Head of caudate nucleus (tissue), 42 donors: ENCODE data around the gene ZNF681.
"Not testable (repeated sequence)": the region's sequence is repeated elsewhere in the genome, so short reads cannot be mapped to it uniquely, and the experiment has no call there.

Source experiments
- DNase-seq, 42 donors: peaks; one replicate each; pipeline versions ENCODE4 v3.0.0 to v3.0.0-alpha.2; 2020 to 2021; ENCODE audit warnings: mixed read lengths in 7 of 42
- intact Hi-C: fragments of 100-400 bp; cut with DNase I; formaldehyde crosslinking; loops from one replicate; pipeline ENCODE4 v1.15.0; 2022

ZNF681 gene

GRCh38 chr19:23776507-23777205 is 18.0 kb upstream of the ZNF681 start:
- intact Hi-C loops = no loop called here

GRCh38 chr19:23774524-23774971 is 15.9 kb upstream of the ZNF681 start:
- intact Hi-C loops = no loop called here
- DNase-seq = no peak

More at GRCh38 chr19:23776507-23777205, 18.0 kb upstream of the ZNF681 start:
- DNase-seq = no peak

- intact Hi-C loops = no loop called here
- DNase-seq = peak in 5 of 42 donors; percentile 16 to 45 (median 27)
Measured at GRCh38 chr19:23774106-23774505, 15.4 kb upstream of the ZNF681 start.

DNA sequence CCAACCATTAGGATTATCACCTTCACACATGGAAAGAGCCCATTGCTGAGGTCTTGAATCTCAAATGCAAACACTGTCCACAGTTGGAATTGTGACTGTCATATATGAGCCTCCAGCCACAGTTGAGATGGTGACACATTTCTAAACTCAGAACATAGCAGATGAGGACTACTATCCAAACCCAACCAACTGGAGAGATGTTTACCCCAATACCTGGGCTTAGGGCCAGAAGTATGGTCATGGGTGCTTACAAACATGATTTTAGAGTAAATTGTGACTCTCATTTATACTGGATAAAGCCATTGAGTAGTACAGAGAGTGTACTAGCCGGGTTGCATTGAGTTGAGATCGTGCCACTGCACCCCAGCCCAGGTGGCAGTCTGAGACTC is 14.0 kb upstream of the ZNF681 start:
- no peak for DNase-seq
- intact Hi-C loops = no loop called here

GRCh38 chr19:23771761-23772674 is 13.3 kb upstream of the ZNF681 start:
- DNase-seq = no peak
- intact Hi-C loops = no loop called here

GRCh38 chr19:23771316-23771715 is 12.6 kb upstream of the ZNF681 start:
- intact Hi-C loops = no loop called here
- DNase-seq = no peak

DNA sequence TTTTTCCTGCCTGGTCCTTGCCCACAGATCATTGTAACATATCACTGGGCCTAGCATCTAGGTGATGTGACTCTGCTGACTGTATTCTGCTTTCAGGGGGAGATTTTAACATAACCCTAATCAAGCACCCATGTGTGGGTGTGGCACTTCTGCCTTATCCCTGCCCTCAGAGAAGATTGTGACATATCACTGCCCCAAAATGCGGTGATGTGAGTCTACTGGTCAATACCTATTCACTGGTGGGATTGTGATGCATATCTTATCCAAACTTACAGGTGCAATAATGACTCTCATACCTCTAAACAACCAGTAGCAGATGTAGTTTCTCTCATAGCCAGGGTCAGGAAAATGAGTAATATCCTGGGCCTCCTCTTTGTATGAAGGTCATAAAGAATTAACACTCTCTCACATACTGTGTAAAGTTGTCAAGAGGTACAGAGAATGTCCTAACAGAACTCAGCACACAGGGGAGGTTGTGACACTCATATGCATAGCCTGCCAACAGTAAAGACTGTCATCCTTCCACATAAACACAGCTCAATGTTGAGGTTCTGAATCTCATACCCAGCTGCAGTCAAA is 12.1 kb upstream of the ZNF681 start:
- DNase-seq = no peak
- intact Hi-C loops = no loop called here

- intact Hi-C loops = no loop called here
- peak in 16 of 42 donors; percentile 7 to 67 (median 18) for DNase-seq
Measured at GRCh38 chr19:23769691-23770468, 11.2 kb upstream of the ZNF681 start.

DNA sequence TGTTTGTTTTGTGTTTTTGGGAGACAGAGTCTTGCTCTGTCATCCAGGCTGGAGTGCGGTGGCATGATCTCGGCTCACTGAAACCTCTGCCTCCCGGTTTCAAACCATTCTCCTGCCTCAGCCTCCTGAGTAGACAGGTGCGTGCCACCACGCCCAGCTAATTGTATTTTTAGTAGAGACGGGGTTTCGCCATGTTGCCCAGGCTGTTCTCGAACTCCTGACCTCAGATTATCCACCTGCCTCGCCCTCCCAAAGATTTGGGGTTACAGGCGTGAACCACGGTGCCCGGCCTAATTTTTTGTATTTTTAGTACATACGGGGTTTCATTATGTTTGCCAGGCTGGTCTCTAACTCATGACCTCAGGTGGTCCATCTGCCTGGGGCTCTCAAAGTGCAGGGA is 8.3 kb upstream of the ZNF681 start:
- no peak for DNase-seq
- intact Hi-C loops = no loop called here

DNA sequence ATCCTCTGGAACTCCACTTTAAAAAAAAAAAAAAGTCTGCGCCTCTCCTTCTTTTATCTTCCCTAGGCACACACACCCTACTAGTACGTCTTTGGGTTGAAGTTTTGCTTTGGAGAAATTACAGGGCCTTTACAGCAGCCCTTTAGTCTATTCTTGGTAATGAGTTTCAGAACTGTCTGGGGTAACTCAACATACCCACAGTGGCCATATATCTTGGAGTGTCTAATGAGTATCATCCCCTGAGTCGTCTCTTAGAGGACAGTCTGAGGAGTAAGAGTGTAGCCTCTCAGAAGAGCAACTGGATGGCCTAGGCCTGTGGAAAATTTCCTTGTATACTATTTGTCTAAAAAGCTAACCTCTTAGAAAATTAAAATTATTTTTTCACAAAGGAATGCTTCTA is 6.1 kb upstream of the ZNF681 start:
- intact Hi-C loops = no loop called here
- DNase-seq = no peak

- peak; percentile 80 to 95 (median 89) for DNase-seq
- intact Hi-C loops = no loop called here
Measured at GRCh38 chr19:23762884-23763711, 4.4 kb upstream of the ZNF681 start.

DNA sequence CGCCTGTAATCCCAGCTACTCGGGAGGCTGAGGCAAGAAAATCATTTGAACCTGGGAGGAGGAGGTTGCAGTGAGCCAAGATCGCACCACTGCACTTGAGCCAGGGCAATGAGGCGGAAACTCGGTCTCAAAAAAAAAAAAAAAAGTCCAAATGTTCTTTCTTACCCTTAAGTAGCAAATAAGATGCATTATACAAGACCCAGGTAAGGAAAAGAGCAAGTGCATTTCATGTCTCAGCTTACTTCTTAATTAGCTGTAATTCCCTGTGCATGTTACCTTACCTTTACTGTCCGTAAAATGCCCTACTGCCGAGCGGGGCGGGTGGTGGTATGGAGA is 3.8 kb upstream of the ZNF681 start:
- peak in 1 of 42 donors; percentile 6 for DNase-seq
- intact Hi-C loops = no loop called here

DNA sequence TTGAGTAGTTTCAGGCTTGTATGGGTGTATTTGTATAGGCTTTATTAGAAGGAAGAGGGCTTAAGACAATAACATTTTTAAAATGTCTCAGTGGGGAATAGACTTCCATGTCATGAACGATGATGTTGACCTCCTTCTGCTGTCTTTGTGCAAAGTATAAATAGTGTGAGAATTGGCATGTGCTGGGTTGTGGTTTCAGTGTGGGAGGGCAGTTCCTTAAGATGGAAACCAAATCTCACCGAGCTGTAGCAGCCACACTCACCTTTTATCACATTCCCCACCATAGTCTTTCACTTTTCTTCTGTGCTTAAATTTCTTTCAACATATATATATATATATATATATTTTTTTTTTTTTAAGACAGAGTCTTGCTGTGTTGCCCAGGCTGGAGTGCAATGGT is 1.6 kb upstream of the ZNF681 start:
- intact Hi-C loops, DNase-seq: not testable (repeated sequence)

DNA sequence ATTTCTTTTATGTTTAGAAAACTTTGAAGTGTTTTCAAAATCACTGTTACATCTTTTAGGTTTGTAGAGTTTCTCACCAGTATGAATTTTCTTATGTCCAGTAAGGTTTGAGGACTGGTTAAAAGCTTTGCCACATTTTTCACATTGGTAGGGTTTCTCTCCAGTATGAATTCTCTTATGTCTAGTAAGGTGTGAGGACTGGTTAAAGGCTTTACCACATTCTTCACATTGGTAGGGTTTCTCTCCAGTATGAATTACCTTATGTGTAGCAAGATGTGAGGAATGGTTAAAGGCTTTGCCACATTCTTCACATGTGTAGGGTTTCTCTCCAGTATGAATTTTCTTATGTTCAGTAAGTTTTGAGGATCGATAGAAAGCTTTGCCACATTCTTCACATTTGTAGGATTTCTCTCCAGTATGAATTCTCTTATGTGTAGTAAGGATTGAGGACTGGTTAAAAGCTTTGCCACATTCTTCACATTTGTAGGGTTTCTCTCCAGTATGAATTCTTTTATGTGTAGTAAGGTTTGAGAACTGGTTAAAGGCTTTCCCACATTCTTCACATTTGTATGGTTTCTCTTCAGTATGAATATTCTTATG is 15.0 kb downstream of the ZNF681 start:
- DNase-seq, intact Hi-C loops: not testable (repeated sequence)

DNA sequence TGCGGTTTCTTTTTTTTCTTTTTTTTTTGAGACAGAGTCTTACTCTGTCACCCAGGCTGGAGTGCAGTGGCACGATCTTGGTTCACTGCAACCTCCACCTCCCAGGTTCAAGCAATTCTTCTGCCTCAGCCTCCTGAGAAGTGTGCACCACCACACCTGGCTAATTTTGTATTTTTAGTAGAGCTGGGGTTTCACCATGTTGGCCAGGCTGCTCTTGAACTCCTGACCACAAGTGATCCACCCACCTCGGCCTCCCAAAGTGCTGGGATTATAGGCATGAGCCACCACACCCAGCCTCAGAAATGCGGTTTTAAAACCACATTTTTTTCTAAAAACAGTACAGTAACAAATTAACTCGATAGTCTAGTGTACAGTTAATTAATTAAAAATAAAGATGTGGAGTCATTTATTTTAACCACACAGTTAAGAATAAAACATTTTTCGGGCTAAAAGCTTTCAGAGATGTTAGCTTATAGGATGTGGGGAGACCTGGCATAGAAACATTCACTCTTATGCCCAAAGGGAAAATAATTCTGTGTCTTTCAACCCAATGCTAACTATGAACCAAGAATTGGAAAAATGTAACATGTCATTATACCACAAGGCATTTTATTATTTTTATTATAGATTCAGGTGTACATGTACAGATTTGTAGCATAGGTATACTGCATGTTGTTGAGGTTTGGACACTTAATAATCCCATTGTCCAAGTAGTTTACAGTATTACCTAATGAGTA is 27.8 kb downstream of the ZNF681 start:
- DNase-seq, intact Hi-C loops: not testable (repeated sequence)

- DNase-seq, intact Hi-C loops: not testable (repeated sequence)
Measured at GRCh38 chr19:23724161-23724560, 34.5 kb downstream of the ZNF681 start.

GRCh38 chr19:23718802-23719201 is 39.9 kb downstream of the ZNF681 start:
- no peak for DNase-seq
- intact Hi-C loops = no loop called here
